GM18951 (cell line): Measurements from ENCODE around the gene SCAPER.
A peak's percentile ranks its signal among the peaks of the same experiment; 100 is the strongest.

Experiments
- POLR2A ChIP-seq: IDR thresholded peaks from 4 replicates; pipeline ENCODE4 v1.6.1; 2011; ENCODE audit warnings: mild to moderate bottlenecking; ENCODE audit not compliant: insufficient read length, insufficient read depth; ENCODE audit errors: extremely low read depth
- in situ Hi-C: fragments of 300-500 bp; cut with MboI; formaldehyde crosslinking; loops from one replicate; pipeline ENCODE4 v1.12.0; 2022; ENCODE audit warnings: low sequenced_read_pairs, mixed read lengths, inconsistent platforms; ENCODE audit not compliant: unreplicated experiment

Gene SCAPER

DNA sequence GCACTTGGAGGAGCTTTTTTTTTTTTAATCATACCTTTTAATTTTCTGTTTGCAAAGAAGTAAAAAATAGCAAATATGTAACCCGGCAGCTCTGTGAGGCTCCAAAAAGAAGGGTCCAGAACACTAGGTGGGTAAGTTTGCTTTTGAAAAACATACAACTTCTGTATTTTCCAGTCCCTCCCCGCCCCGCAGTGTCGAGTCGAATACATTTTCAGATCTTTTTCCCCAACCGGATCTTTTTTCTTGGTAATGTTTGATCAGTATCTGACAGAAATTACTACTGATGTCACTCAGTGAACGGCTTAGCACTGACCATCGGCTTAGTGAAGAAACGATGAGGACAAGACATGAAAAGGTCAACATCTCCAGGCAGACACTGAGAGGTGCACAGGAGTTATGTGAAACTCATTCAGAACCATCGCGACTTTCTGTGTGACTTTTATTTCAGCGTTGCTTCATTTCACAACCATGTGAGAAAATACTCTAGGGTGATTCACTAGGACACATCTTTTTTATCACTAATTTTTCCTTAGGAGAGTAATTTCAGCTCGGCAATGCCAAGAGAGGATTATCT, 557.6 kb downstream of the SCAPER start:
- in situ Hi-C loops: no loop called here
- TF ChIP-seq POLR2A: no peak

- no peak for TF ChIP-seq POLR2A
- in situ Hi-C loops: no loop called here
Observed at GRCh38 chr15:76346669-76347481, 558.3 kb downstream of the SCAPER start.

- in situ Hi-C loops: no loop called here
- TF ChIP-seq POLR2A: peak; percentile 25
Observed at GRCh38 chr15:76345880-76346668, 559.1 kb downstream of the SCAPER start.

DNA sequence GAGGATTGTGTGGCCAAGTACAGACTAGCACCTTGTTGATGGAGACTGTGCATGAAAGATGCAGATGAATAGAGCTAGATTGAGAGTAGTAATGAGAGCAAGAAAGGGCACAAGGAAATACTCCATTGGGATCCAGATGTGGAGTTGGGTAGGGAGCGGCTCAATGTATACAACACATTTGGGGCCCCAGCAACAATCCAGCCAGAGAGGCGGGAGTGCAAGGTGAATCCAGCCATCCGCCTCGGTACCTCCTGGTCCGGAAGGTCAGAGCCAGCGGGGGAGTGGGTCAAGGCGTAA, 559.6 kb downstream of the SCAPER start:
- in situ Hi-C loops: no loop called here
- no peak for TF ChIP-seq POLR2A

DNA sequence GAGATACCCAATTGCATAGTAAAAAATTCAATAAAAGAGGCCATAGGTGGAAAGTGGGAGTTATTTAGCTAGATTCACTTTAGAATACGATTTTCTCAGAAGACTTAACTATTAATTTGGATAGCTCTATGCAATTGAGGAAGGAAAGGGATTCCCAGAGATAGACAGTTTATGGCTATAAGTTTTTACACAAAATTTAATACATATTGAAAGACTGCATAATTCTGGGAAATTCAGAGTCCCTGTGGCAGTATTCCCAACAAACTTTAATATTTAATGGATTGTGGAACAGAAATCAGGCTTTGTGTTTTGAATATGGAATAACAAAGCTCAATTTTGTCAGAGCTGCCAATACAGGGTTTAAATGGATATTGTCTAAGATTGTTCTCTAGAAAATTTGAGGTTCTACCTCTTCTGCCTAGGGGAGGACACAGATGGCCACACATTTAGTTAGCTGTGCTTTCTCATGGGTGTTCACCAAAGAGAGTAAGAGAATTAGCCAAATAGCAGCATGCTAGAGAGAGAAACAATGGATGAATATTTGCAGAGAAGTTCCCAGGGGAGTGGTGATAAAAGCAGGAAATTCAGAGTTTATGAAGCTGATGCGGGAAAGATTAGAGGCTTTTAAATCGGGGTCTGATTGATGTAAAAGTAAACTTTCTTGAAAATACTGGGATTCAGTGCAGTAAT, 560.1 kb downstream of the SCAPER start:
- in situ Hi-C loops: no loop called here
- TF ChIP-seq POLR2A: no peak

- in situ Hi-C loops: no loop called here
- TF ChIP-seq POLR2A: no peak
Observed at GRCh38 chr15:76343313-76343996, 561.7 kb downstream of the SCAPER start.

DNA sequence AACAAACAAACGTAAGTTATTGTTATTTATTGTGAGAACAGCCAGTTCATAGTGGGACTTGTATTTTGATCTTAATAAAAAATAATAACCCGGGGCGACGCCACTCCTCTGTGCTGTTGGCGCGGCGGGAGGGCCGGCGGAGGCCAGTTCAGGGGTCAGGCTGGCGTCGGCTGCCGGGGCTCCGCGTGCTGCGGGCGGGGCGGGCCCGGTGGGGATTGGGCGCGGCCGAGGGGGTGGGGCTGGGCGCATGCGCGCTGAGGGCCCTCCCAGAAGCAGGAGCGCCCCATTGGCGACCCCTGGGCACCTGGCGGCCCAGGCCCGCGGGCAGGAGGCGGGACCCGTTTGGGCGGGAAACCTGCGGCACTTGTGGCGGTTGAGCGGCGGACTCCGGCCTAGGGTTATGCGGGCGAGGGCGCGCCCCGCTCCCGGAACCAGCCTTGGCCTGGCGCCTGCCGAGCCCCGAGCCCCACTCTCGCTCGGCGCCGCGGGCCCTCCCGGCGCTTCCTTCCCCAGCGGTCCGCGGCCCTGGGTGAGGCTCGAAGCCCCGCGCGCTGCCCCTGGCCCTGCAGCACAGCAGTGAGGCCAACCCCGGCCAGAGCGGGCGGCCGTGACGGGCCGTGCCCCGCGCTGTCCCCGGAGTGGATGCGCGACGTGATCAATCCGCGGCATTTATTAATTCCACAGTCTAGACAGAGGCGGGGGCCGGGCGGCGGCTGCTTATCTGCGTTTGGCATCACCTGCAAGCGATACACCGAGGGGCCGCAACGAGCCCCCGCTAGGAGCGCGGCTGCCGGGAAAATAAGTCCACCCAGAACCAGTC, 562.5 kb downstream of the SCAPER start:
- no peak for TF ChIP-seq POLR2A
- in situ Hi-C loops: no loop called here

GRCh38 chr15:76342058-76342381, 563.1 kb downstream of the SCAPER start:
- no peak for TF ChIP-seq POLR2A
- in situ Hi-C loops: no loop called here

GRCh38 chr15:76341366-76342057, 563.6 kb downstream of the SCAPER start:
- in situ Hi-C loops: no loop called here
- no peak for TF ChIP-seq POLR2A

GRCh38 chr15:76340803-76341365, 564.3 kb downstream of the SCAPER start:
- TF ChIP-seq POLR2A: peak; percentile 23
- in situ Hi-C loops: no loop called here

DNA sequence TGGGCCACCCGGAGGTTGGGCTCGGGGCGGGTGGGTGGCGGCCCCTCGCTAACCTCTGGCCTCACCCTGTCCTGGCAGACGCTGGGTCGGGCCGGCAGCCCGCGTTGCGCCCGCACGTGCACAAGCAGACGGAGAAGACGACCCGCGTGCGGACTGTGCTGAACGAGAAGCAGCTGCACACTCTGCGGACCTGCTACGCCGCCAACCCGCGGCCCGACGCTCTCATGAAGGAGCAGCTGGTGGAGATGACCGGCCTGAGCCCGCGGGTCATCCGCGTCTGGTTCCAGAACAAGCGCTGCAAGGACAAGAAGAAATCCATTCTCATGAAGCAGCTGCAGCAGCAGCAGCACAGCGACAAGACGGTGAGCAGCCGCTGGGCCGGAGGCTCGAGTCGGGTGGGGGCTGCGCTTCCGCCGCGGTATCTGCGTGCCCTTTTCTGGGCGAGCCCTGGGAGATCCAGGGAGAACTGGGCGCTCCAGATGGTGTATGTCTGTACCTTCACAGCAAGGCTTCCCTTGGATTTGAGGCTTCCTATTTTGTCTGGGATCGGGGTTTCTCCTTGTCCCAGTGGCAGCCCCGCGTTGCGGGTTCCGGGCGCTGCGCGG, 564.8 kb downstream of the SCAPER start:
- in situ Hi-C loops: no loop called here
- no peak for TF ChIP-seq POLR2A
